Panc1 (cell line): Measurements from ENCODE around the gene LGALS4. TPM values are rescaled to one million over a fixed set of nuclear protein-coding genes. Genes with fewer than 3 reads are reported as not detected.

Experiments
- ATAC-seq: fragments of 200-7000 bp; cut with Tn5 transposase; 2 replicates; pipeline ENCODE4 v1.9.1; 2020; ENCODE audit warnings: mild to moderate bottlenecking, moderate library complexity
- BruUV-seq: library from RNA; stranded (reverse); fragments of 400-500 nt; replicated peaks from 2 replicates; lab custom pipeline; 2021; lab: Mats Ljungman, UMichigan
- CTCF ChIA-PET: fragments of 300-600 bp; sonication (Branson Sonifier 250); formaldehyde crosslinking; loops from one replicate; lab custom pipeline; 2022; ENCODE audit warnings: antibody characterized with exemption; lab: Charles Lee
- POLR2A ChIA-PET: fragments of 300-600 bp; sonication (Branson Sonifier 250); formaldehyde crosslinking; loops from one replicate; lab custom pipeline; 2022; ENCODE audit warnings: antibody characterized with exemption; lab: Charles Lee
- DNase-seq: peaks from one replicate; pipeline ENCODE4 v3.0.0-alpha.2; 2010; ENCODE audit warnings: low read depth, low spot score
- H3K27ac ChIP-seq: 2 replicates; pipeline ENCODE4 v1.5.1; 2011; ENCODE audit warnings: mild to moderate bottlenecking, low read length, inconsistent platforms
- H3K27me3 ChIP-seq: fragments of 200-500 bp; sonication (Bioruptor generic); 2 replicates; pipeline ENCODE4 v1.6.0; 2014; ENCODE audit warnings: low read length, inconsistent platforms; ENCODE audit not compliant: control insufficient read depth, insufficient read depth
- H3K36me3 ChIP-seq: fragments of 200-500 bp; sonication (Bioruptor generic); 2 replicates; pipeline ENCODE4 v1.5.1; 2014; ENCODE audit warnings: inconsistent platforms, mild to moderate bottlenecking, low read length, moderate library complexity; ENCODE audit not compliant: control insufficient read depth, insufficient read depth
- H3K4me1 ChIP-seq: 2 replicates; pipeline ENCODE4 v1.5.1; 2011; ENCODE audit warnings: inconsistent platforms, mild to moderate bottlenecking, low read length, moderate library complexity; ENCODE audit not compliant: control insufficient read depth, insufficient read depth
- H3K4me3 ChIP-seq, 2 experiments: 2 replicates each; pipeline ENCODE4 v1.5.1; 2011 to 2012; ENCODE audit warnings: low read depth in 2 of 2, low read length in 2 of 2, mild to moderate bottlenecking in 2 of 2, inconsistent platforms in 1 of 2, moderate library complexity in 1 of 2
- H3K9me3 ChIP-seq: fragments of 200-500 bp; sonication (Bioruptor generic); 2 replicates; pipeline ENCODE4 v1.5.1; 2014; ENCODE audit warnings: low read depth, mild to moderate bottlenecking, inconsistent platforms, low read length, moderate library complexity; ENCODE audit not compliant: control insufficient read depth, insufficient read depth
- CTCF ChIP-seq: fragments of 450-650 bp; IDR thresholded peaks from 2 replicates; pipeline ENCODE4 v1.5.1; 2017; ENCODE audit warnings: mild to moderate bottlenecking
- POLR2AphosphoS5 ChIP-seq: IDR thresholded peaks from 2 replicates; pipeline ENCODE4 v1.6.1; 2012; ENCODE audit warnings: mild to moderate bottlenecking, low read depth, low read length, moderate library complexity
- REST ChIP-seq, 2 experiments: IDR thresholded peaks; 2 replicates each; pipeline ENCODE4 v1.6.1; 2011 to 2012; ENCODE audit warnings: low read depth in 2 of 2, control low read depth in 1 of 2, low read length in 1 of 2, mild to moderate bottlenecking in 1 of 2, moderate library complexity in 1 of 2; ENCODE audit not compliant: insufficient read depth in 1 of 2
- SIN3A ChIP-seq: IDR thresholded peaks from 2 replicates; pipeline ENCODE4 v1.6.1; 2012; ENCODE audit warnings: low read depth, mild to moderate bottlenecking, low read length, moderate library complexity, borderline replicate concordance; ENCODE audit not compliant: insufficient read depth
- TCF7L2 ChIP-seq: IDR thresholded peaks from 2 replicates; pipeline ENCODE4 v1.6.1; 2011; ENCODE audit warnings: mild to moderate bottlenecking, low read depth, low read length, inconsistent platforms
- in situ Hi-C: cut with HindIII; loops from 2 replicates; pipeline ENCODE4 v1.10.0; 2016; ENCODE audit warnings: low sequenced_read_pairs, low pct_unique_long_range_greater_than_20kb
- intact Hi-C: fragments of 100-400 bp; cut with micrococcal nuclease; formaldehyde crosslinking; loops from one replicate; pipeline ENCODE4 v1.10.0; 2022; ENCODE audit not compliant: unreplicated experiment
- total RNA-seq: library from RNA; stranded (reverse); gene quantifications from one replicate; pipeline ENCODE4 v1.2.1, GENCODE V29; 2021; ENCODE audit not compliant: unreplicated experiment

The LGALS4 gene
- total RNA-seq, 1 experiment from 2014 or later, result 3.9 TPM

- no peaks in the 10 kb centered on the region for H3K27me3 ChIP-seq
- H3K36me3 ChIP-seq, result peaks cover 88% of the 10 kb centered on the region
- ATAC-seq, result no peak
- DNase-seq, result no peak
- TF ChIP-seq TCF7L2 (0 out of 2 replicates have a peak, but pooled peaks have one; percentile 30), CTCF (no peak), POLR2AphosphoS5 (no peak)
- ChIA-PET CTCF (no interaction called here), POLR2A (interaction anchor here (1.0 to 1.6 kb wide), 2 partner anchors 8 to 49 kb away, joined by 3 to 4 read pairs; no protein-coding TSS in a partner anchor)
- peak overlapping the region; percentile 10 for H3K27ac ChIP-seq
- peaks cover 86% of the 10 kb centered on the region for H3K4me1 ChIP-seq
- intact Hi-C loops (no loop called here), in situ Hi-C loops (loop anchor here (10.0 kb wide), 1 partner anchor 92 kb away; the partner anchor contains the start of genes MRPS12 and SARS2)
- H3K9me3 ChIP-seq, result no peaks in the 10 kb centered on the region
- BruUV-seq, result no TSS peak
- no peak overlapping the region for H3K4me3 ChIP-seq
These were observed 30.5 kb upstream of the LGALS4 start for GRCh38 chr19:38843175-38843758.

GRCh38 chr19:38842439-38843174 lies 29.9 kb upstream of the LGALS4 start:
- no peak for ATAC-seq
- POLR2A ChIA-PET, result interaction anchor here (0.6 to 1.2 kb wide), 4 partner anchors 9 to 230 kb away, joined by 3 to 5 read pairs (median 3); partner anchors contain the start of gene ECH1
- in situ Hi-C loops, result loop anchor here (10.0 kb wide), 1 partner anchor 92 kb away; the partner anchor contains the start of genes MRPS12 and SARS2

More at GRCh38 chr19:38842439-38843174, 29.9 kb upstream of the LGALS4 start:
- intact Hi-C loops, result no loop called here
- CTCF ChIA-PET, result interaction anchor here (0.9 kb wide), 1 partner anchor 114 kb away, joined by 3 read pairs; no protein-coding TSS in a partner anchor
- no peak for DNase-seq
- BruUV-seq, result no TSS peak
- peaks cover 86% of the 10 kb centered on the region for H3K4me1 ChIP-seq
- H3K9me3 ChIP-seq, result no peaks in the 10 kb centered on the region
- peaks cover 92% of the 10 kb centered on the region for H3K36me3 ChIP-seq
- H3K27ac ChIP-seq, result peak overlapping the region; percentile 10
- TF ChIP-seq TCF7L2 (no peak), SIN3A (no peak), REST (IDR thresholded peaks at IDR 0.05; ENCODE audit: insufficient read depth in 1 of 2, low read depth in 2 of 2, low read length in 1 of 2) (no peak), POLR2AphosphoS5 (no peak), CTCF (no peak)
- H3K4me3 ChIP-seq, result no peak overlapping the region
- no peaks in the 10 kb centered on the region for H3K27me3 ChIP-seq
